Endodermal cell (in vitro differentiated cells): Measurements from ENCODE around the gene LMTK2. TPM values are rescaled to one million over a fixed set of nuclear protein-coding genes. Genes with fewer than 3 reads are reported as not detected.

Experiments used
- DNase-seq: peaks from one replicate; pipeline ENCODE4 v3.0.0-alpha.2; 2017
- H3K27ac ChIP-seq: 2 replicates; pipeline ENCODE4 v1.5.1; 2013; ENCODE audit warnings: mild to moderate bottlenecking, low read depth, low read length, moderate library complexity
- H3K27me3 ChIP-seq: 2 replicates; pipeline ENCODE4 v1.6.1; 2013; ENCODE audit warnings: mild to moderate bottlenecking, low read length, moderate library complexity; ENCODE audit not compliant: insufficient read depth, control insufficient read depth, poor library complexity, severe bottlenecking
- H3K36me3 ChIP-seq: 2 replicates; pipeline ENCODE4 v1.7.0; 2013; ENCODE audit warnings: mild to moderate bottlenecking, low read length, moderate library complexity; ENCODE audit not compliant: control insufficient read depth, insufficient read depth
- H3K4me1 ChIP-seq: one replicate; pipeline ENCODE4 v1.7.0; 2013; ENCODE audit warnings: low read length; ENCODE audit not compliant: control insufficient read depth, insufficient read depth
- H3K4me3 ChIP-seq: 2 replicates; pipeline ENCODE4 v1.5.1; 2013; ENCODE audit warnings: mild to moderate bottlenecking, low read length, moderate library complexity
- H3K9ac ChIP-seq: 2 replicates; pipeline ENCODE4 v1.6.1; 2013; ENCODE audit warnings: mild to moderate bottlenecking, low read length, moderate library complexity; ENCODE audit not compliant: poor library complexity, severe bottlenecking; ENCODE audit errors: extremely low read depth
- H3K9me3 ChIP-seq: 2 replicates; pipeline ENCODE4 v1.6.1; 2013; ENCODE audit warnings: mild to moderate bottlenecking, low read length, moderate library complexity; ENCODE audit not compliant: control insufficient read depth
- H3K27ac Mint-ChIP-seq: 2 replicates; pipeline ENCODE4 v1.8.0; 2020; ENCODE audit warnings: mixed read lengths
- H3K27me3 Mint-ChIP-seq: 2 replicates; pipeline ENCODE4 v1.8.0; 2021; ENCODE audit warnings: mild to moderate bottlenecking, mixed read lengths; ENCODE audit not compliant: insufficient read depth
- H3K36me3 Mint-ChIP-seq: 2 replicates; pipeline ENCODE4 v1.8.0; 2020; ENCODE audit warnings: low read depth, mixed read lengths
- H3K4me1 Mint-ChIP-seq: 2 replicates; pipeline ENCODE4 v1.8.0; 2020; ENCODE audit warnings: mixed read lengths
- H3K4me3 Mint-ChIP-seq: 2 replicates; pipeline ENCODE4 v1.8.0; 2020; ENCODE audit warnings: mild to moderate bottlenecking, moderate library complexity, mixed read lengths
- H3K9me3 Mint-ChIP-seq: 2 replicates; pipeline ENCODE4 v1.8.0; 2020; ENCODE audit warnings: mild to moderate bottlenecking, mixed read lengths
- CTCF ChIP-seq: fragments of 200-600 bp; sonication (generic); conservative IDR thresholded peaks from 2 replicates; pipeline ENCODE4 v1.5.0; 2021; ENCODE audit warnings: antibody characterized with exemption, mild to moderate bottlenecking
- WGBS, 2 experiments: methylation state at CpG; one replicate each; pipeline versions ENCODE4 v1.1.5 to v1.1.7; 2013; ENCODE audit warnings: missing lambda C conversion rate in 2 of 2, mixed read lengths in 1 of 2; ENCODE audit not compliant: insufficient coverage in 1 of 2, insufficient read length in 1 of 2; 5-methylcytosine and 5-hydroxymethylcytosine counted together
- long read RNA-seq, 4 experiments: library from polyadenylated mRNA in 2 of 4; library from RNA in 1 of 4; library from capped mRNA in 1 of 4; stranded (forward) in 3 of 4; unstranded in 1 of 4; transcript quantifications; one replicate each; pipeline ENCODE4 v2.0.0, GENCODE V29; 2020 to 2021; ENCODE audit warnings: inconsistent platforms in 1 of 4
- polyA plus RNA-seq, 2 experiments: library from polyadenylated mRNA; stranded (reverse); fragments of 50-300 nt; gene quantifications; one replicate each; pipeline ENCODE4 v1.2.3, GENCODE V29; 2013
- total RNA-seq, 2 donors: library from RNA; stranded (reverse); fragmentation: NEBNext Ultra II Directional in 1 of 2; extraction: Animal tissue kit (Norgen Biotek cat#: 25700) in 1 of 2; gene quantifications; 2 replicates in 1 of 2; 3 replicates in 1 of 2; pipeline ENCODE4 v1.2.1, GENCODE V29; 2021

The LMTK2 gene
- 10 to 100 TPM; 23.5 to 25.6 TPM for total RNA-seq
- 9.8 TPM for polyA plus RNA-seq (2013, experiment 1 of 2)
- polyA plus RNA-seq (2013, experiment 2 of 2) = 9.9 TPM
- long read RNA-seq, experiment 1, partial matches to known transcripts = 2 of 12 reads
- long read RNA-seq, experiment 1, other reads (novel, unspliced or antisense) = 10 of 12 reads
- long read RNA-seq, experiment 2, full-length matches to known transcripts = 1 of 18 reads
- long read RNA-seq, experiment 2, partial matches to known transcripts = 15 of 18 reads
- long read RNA-seq, experiment 2, other reads (novel, unspliced or antisense) = 2 of 18 reads
- long read RNA-seq, experiment 3, full-length matches to known transcripts = 1 of 15 reads
- long read RNA-seq, experiment 3, partial matches to known transcripts = 5 of 15 reads
- long read RNA-seq, experiment 3, other reads (novel, unspliced or antisense) = 9 of 15 reads
- long read RNA-seq, experiment 4 = 0 reads

GRCh38 chr7:98106647-98107312 lies at the start of gene LMTK2:
TSS of gene LMTK2 (plus strand) at chr7:98106862. CDS start at chr7:98107178, 316 bp downstream.
- peak; percentile 98 for DNase-seq
- H3K9me3 Mint-ChIP-seq = peaks cover 9% of the 10 kb centered on the region
- peak within 1 kb of the TSS; percentile 96 for H3K27ac Mint-ChIP-seq
- H3K4me1 Mint-ChIP-seq = peaks cover 28% of the 10 kb centered on the region
- Histone ChIP-seq H3K36me3 (no peaks in the 10 kb centered on the region), H3K4me1 (peaks cover 9% of the 10 kb centered on the region), H3K4me3 (peak within 1 kb of the TSS; percentile 92), H3K9me3 (peaks cover 8% of the 10 kb centered on the region), H3K9ac (peak within 1 kb of the TSS; percentile 53), H3K27ac (peak within 1 kb of the TSS; percentile 79), H3K27me3 (no peaks in the 10 kb centered on the region)
- WGBS, 2 experiments = 0% methylated on average over 18 to 75 of the region's 75 CpGs
- peak; percentile 97 for TF ChIP-seq CTCF
- H3K36me3 Mint-ChIP-seq = peaks cover 1% of the 10 kb centered on the region
- H3K27me3 Mint-ChIP-seq = no peaks in the 10 kb centered on the region
- peak within 1 kb of the TSS; percentile 97 for H3K4me3 Mint-ChIP-seq

- no peak for DNase-seq
- Mint-ChIP-seq H3K4me3 (no peak overlapping the region), H3K4me1 (no peaks in the 10 kb centered on the region), H3K9me3 (no peaks in the 10 kb centered on the region), H3K27ac (no peak overlapping the region), H3K36me3 (no peaks in the 10 kb centered on the region), H3K27me3 (peaks cover 3% of the 10 kb centered on the region)
- 87 to 100% methylated on average over 2 of the region's 2 CpGs for WGBS, 2 experiments
- H3K9me3 ChIP-seq = no peaks in the 10 kb centered on the region
- no peaks in the 10 kb centered on the region for H3K4me1 ChIP-seq
- TF ChIP-seq CTCF = no peak
- no peak overlapping the region for H3K9ac ChIP-seq
- no peak overlapping the region for H3K4me3 ChIP-seq
- H3K27me3 ChIP-seq = no peaks in the 10 kb centered on the region
- H3K36me3 ChIP-seq = no peaks in the 10 kb centered on the region
- H3K27ac ChIP-seq = no peak overlapping the region
These were observed 49.5 kb upstream of the LMTK2 start for GRCh38 chr7:98057157-98057556.

GRCh38 chr7:98058186-98058585 lies 48.5 kb upstream of the LMTK2 start:
- Mint-ChIP-seq H3K27me3 (peaks cover 3% of the 10 kb centered on the region), H3K36me3 (no peaks in the 10 kb centered on the region), H3K9me3 (peaks cover 4% of the 10 kb centered on the region), H3K27ac (no peak overlapping the region), H3K4me1 (no peaks in the 10 kb centered on the region), H3K4me3 (no peak overlapping the region)
- Histone ChIP-seq H3K27ac (no peak overlapping the region), H3K27me3 (no peaks in the 10 kb centered on the region), H3K4me1 (no peaks in the 10 kb centered on the region), H3K4me3 (no peak overlapping the region), H3K9me3 (peaks cover 3% of the 10 kb centered on the region), H3K9ac (no peak overlapping the region), H3K36me3 (no peaks in the 10 kb centered on the region)
- TF ChIP-seq CTCF = no peak
- DNase-seq = no peak
- 84 to 88% methylated on average over 10 of the region's 10 CpGs for WGBS, 2 experiments
